ENCODE results near the gene RRP36.
"Not testable (repeated sequence)": the region's sequence is repeated elsewhere in the genome, so short reads cannot be mapped to it uniquely, and the experiment has no call there.

Gene RRP36

DNA sequence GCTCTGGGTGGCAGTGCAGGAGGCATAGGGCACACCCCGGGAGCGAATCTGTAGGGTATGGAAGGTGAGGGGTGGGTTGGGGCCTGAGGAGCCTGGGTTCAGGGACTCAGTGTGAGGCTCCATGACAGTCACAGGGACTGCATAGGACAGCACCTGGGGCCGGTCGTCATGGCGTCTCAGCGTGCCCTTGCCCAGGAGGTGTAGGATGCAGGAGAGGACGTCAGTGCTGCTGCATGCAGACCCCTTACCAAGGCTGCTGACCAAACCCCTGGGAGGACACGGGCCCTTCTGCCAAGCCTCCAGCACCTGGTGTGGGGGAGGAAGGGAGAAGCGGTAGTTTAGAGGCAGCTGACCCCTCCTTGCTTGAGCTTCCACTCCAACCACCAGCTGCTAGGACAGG lies 16.3 kb downstream of the RRP36 start:
- Histone ChIP-seq H3F3A (ENCODE audit: low read depth) (no peaks in the 10 kb centered on the region), H3K4me3 (ENCODE audit: low read length, poor library complexity, severe bottlenecking) (no peak overlapping the region), H2AFZ (ENCODE audit: low read length) (no peak overlapping the region), H4K20me1 (ENCODE audit: insufficient read depth, low read length, poor library complexity, severe bottlenecking) (no peaks in the 10 kb centered on the region), H3K9me2 (replicated peaks; ENCODE audit: low read depth, low read length) (no peaks in the 10 kb centered on the region), H3K4me1 (ENCODE audit: insufficient read depth, low read length, poor library complexity, severe bottlenecking) (no peaks in the 10 kb centered on the region), H3K9me3 (ENCODE audit: insufficient read depth, low read depth, low read length) (no peaks in the 10 kb centered on the region), H3K9ac (ENCODE audit: low read depth, low read length, poor library complexity, severe bottlenecking) (no peak overlapping the region), H3K27me3 (ENCODE audit: insufficient read depth, low read length, poor library complexity, severe bottlenecking) (no peaks in the 10 kb centered on the region), H3K79me2 (ENCODE audit: insufficient read depth, low read length) (no peaks in the 10 kb centered on the region), H3K4me2 (ENCODE audit: low read depth, low read length, poor library complexity, severe bottlenecking) (no peak overlapping the region), H3K36me3 (ENCODE audit: insufficient read depth, low read length) (peaks cover 12% of the 10 kb centered on the region; the same call in 1 of the 2 replicates)
- TF ChIP-seq, protein P1, sequence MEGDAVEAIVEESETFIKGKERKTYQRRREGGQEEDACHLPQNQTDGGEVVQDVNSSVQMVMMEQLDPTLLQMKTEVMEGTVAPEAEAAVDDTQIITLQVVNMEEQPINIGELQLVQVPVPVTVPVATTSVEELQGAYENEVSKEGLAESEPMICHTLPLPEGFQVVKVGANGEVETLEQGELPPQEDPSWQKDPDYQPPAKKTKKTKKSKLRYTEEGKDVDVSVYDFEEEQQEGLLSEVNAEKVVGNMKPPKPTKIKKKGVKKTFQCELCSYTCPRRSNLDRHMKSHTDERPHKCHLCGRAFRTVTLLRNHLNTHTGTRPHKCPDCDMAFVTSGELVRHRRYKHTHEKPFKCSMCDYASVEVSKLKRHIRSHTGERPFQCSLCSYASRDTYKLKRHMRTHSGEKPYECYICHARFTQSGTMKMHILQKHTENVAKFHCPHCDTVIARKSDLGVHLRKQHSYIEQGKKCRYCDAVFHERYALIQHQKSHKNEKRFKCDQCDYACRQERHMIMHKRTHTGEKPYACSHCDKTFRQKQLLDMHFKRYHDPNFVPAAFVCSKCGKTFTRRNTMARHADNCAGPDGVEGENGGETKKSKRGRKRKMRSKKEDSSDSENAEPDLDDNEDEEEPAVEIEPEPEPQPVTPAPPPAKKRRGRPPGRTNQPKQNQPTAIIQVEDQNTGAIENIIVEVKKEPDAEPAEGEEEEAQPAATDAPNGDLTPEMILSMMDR (conservative IDR thresholded peaks at IDR 0.05; ENCODE audit: low read length), result no peak
- no peak for TF ChIP-seq EZH2phosphoT487 (IDR thresholded peaks at IDR 0.05; ENCODE audit: borderline replicate concordance)

DNA sequence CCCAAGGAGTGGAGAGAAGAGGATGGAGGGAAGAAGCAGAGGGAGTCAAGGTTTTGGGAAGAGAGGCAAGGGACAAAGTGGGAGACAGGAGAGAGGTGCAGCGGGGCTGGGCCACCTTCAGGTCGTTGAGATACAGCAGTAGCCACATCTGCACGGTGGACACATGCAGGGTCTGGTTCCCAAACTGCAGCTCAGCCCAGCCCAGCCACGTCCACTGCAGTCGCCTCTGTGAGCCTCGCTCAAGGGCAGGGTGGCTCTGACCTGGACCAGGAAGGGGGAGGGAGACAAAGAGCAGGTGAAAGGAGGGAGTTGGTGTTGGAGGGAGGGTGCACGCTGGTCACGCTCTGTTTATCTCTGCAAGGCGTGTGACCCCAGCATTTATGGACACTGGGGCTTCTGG lies 17.3 kb downstream of the RRP36 start:
- no peak overlapping the region for H3K4me2 ChIP-seq (ENCODE audit: low read depth, low read length, poor library complexity, severe bottlenecking)
- no peak overlapping the region for H2AFZ ChIP-seq (ENCODE audit: low read length)
- H3K27me3 ChIP-seq (ENCODE audit: insufficient read depth, low read length, poor library complexity, severe bottlenecking), result no peaks in the 10 kb centered on the region
- peaks cover 12% of the 10 kb centered on the region; the same call in 1 of the 2 replicates for H3K36me3 ChIP-seq (ENCODE audit: insufficient read depth, low read length)
- no peak overlapping the region for H3K9ac ChIP-seq (ENCODE audit: low read depth, low read length, poor library complexity, severe bottlenecking)
- no peaks in the 10 kb centered on the region for H3K9me3 ChIP-seq (ENCODE audit: insufficient read depth, low read depth, low read length)
- H3K4me3 ChIP-seq (ENCODE audit: low read length, poor library complexity, severe bottlenecking), result no peak overlapping the region
- H3F3A ChIP-seq (ENCODE audit: low read depth), result no peaks in the 10 kb centered on the region
- H4K20me1 ChIP-seq (ENCODE audit: insufficient read depth, low read length, poor library complexity, severe bottlenecking), result no peaks in the 10 kb centered on the region
- H3K79me2 ChIP-seq (ENCODE audit: insufficient read depth, low read length), result no peaks in the 10 kb centered on the region
- no peaks in the 10 kb centered on the region for H3K4me1 ChIP-seq (ENCODE audit: insufficient read depth, low read length, poor library complexity, severe bottlenecking)
- H3K9me2 ChIP-seq (replicated peaks; ENCODE audit: low read depth, low read length), result no peaks in the 10 kb centered on the region
- TF ChIP-seq EZH2phosphoT487 (IDR thresholded peaks at IDR 0.05; ENCODE audit: borderline replicate concordance), result no peak
- TF ChIP-seq, protein P1 (conservative IDR thresholded peaks at IDR 0.05; ENCODE audit: low read length), result no peak

DNA sequence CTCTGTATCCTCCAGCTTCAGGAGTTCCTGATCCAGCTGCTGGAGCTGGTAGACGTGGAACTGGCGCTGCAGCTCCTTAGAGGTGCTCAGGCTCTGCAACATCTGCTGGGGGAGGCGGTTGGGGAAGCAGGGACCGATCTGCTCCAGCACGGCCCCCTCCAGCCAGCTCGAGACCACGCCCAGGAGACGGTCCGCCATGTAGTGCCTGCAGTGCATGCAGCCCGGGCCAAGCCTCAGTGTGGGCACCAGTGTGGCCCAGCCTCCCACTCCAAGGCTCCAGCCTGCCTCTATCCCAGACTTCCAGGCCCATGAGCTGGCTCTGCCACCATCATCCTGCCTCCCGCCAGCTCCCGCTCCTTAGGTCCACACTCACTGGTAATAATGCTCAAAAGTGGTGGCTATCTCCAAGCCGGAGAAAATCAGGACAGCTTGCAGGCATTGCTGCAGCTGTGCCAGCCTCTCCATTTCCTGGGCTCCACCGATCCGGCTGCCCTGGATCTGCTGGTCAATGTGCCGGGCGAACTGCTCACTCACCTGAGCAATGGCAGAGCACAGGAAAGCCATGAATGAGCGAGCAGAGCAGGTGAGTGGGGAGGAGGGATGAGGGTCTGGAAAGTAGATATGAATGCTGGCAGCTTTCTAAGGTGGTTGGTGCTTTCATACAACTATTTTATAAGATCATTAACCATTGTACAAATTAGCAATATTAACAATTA lies 19.3 kb downstream of the RRP36 start:
- Histone ChIP-seq H2AFZ (ENCODE audit: low read length) (no peak overlapping the region), H4K20me1 (ENCODE audit: insufficient read depth, low read length, poor library complexity, severe bottlenecking) (no peaks in the 10 kb centered on the region), H3K4me1 (ENCODE audit: insufficient read depth, low read length, poor library complexity, severe bottlenecking) (no peaks in the 10 kb centered on the region), H3K9me2 (replicated peaks; ENCODE audit: low read depth, low read length) (no peaks in the 10 kb centered on the region), H3K27me3 (ENCODE audit: insufficient read depth, low read length, poor library complexity, severe bottlenecking) (no peaks in the 10 kb centered on the region), H3K4me3 (ENCODE audit: low read length, poor library complexity, severe bottlenecking) (no peak overlapping the region), H3K9ac (ENCODE audit: low read depth, low read length, poor library complexity, severe bottlenecking) (no peak overlapping the region), H3K9me3 (ENCODE audit: insufficient read depth, low read depth, low read length) (no peaks in the 10 kb centered on the region), H3F3A (ENCODE audit: low read depth) (no peaks in the 10 kb centered on the region), H3K79me2 (ENCODE audit: insufficient read depth, low read length) (no peaks in the 10 kb centered on the region), H3K4me2 (ENCODE audit: low read depth, low read length, poor library complexity, severe bottlenecking) (no peak overlapping the region), H3K36me3 (ENCODE audit: insufficient read depth, low read length) (peaks cover 11% of the 10 kb centered on the region; the same call in 1 of the 2 replicates)
- no peak for TF ChIP-seq EZH2phosphoT487 (IDR thresholded peaks at IDR 0.05; ENCODE audit: borderline replicate concordance)
- TF ChIP-seq, protein P1 (conservative IDR thresholded peaks at IDR 0.05; ENCODE audit: low read length), result no peak

DNA sequence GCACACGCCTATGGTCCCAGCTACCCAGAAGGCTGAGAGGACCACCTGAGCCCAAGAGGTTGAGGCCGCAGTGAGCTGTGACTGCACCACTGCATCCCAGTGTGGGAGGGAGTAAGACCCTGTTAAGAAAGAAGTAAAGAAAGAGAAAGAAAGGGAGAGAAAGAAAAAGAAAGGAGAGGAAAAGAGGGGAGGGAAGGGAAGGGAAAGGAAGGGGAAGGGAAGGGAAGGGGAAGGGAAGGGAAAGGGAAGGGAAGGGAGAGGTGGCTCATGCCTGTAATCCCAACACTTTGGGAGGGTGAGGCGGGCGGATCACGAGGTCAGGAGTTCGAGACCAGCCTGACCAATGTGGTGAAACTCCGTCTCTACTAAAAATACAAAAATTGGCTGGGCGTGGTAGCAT lies 20.1 kb downstream of the RRP36 start:
- H3K4me2 ChIP-seq (ENCODE audit: low read depth, low read length, poor library complexity, severe bottlenecking); H4K20me1 ChIP-seq (ENCODE audit: insufficient read depth, low read length, poor library complexity, severe bottlenecking); H3F3A ChIP-seq (ENCODE audit: low read depth); H2AFZ ChIP-seq (ENCODE audit: low read length); H3K9me2 ChIP-seq (replicated peaks; ENCODE audit: low read depth, low read length); H3K27me3 ChIP-seq (ENCODE audit: insufficient read depth, low read length, poor library complexity, severe bottlenecking); H3K4me1 ChIP-seq (ENCODE audit: insufficient read depth, low read length, poor library complexity, severe bottlenecking); H3K9ac ChIP-seq (ENCODE audit: low read depth, low read length, poor library complexity, severe bottlenecking); H3K36me3 ChIP-seq (ENCODE audit: insufficient read depth, low read length); H3K9me3 ChIP-seq (ENCODE audit: insufficient read depth, low read depth, low read length); H3K79me2 ChIP-seq (ENCODE audit: insufficient read depth, low read length); H3K4me3 ChIP-seq (ENCODE audit: low read length, poor library complexity, severe bottlenecking): not testable (repeated sequence)

Measured in Loucy (cell line).